HepG2 (cell line): ENCODE measurements around the gene ERBB3.

Source experiments
- POLR2A ChIP-seq, 2 experiments: IDR thresholded peaks; 2 replicates each; pipeline ENCODE4 v1.6.1; 2011; ENCODE audit warnings: low read depth in 2 of 2, low read length in 2 of 2, mild to moderate bottlenecking in 1 of 2, moderate library complexity in 1 of 2; ENCODE audit not compliant: insufficient read depth in 1 of 2
- SRF ChIP-seq: IDR thresholded peaks from 2 replicates; pipeline ENCODE4 v1.6.1; 2011; ENCODE audit warnings: mild to moderate bottlenecking, low read depth, low read length, moderate library complexity
- ZXDC ChIP-seq: sonication (generic); formaldehyde crosslinking; IDR thresholded peaks from 2 replicates; pipeline ENCODE4 v1.5.0; 2020; ENCODE audit warnings: mild to moderate bottlenecking, missing genetic modification reagents

GRCh38 chr12:56062996-56063395 lies 17.0 kb upstream of the ERBB3 start:
- TF ChIP-seq SRF (no peak), ZXDC (CRISPR knock-in tag) (no peak), POLR2A (IDR thresholded peaks at IDR 0.05; ENCODE audit: insufficient read depth in 1 of 2, low read depth in 2 of 2, low read length in 2 of 2) (no peak)
